NCI-H146 treated with DMSO at 0.1 percent for 48 hours (cell line): ENCODE results near the gene CENPN.
A peak's percentile ranks its signal among the peaks of the same experiment; 100 is the strongest.

Source experiments
- DNase-seq: peaks from one replicate; lab custom pipeline; 2025; ENCODE audit not compliant: unreplicated experiment; lab: John Stamatoyannopoulos, UW

CENPN gene

DNA sequence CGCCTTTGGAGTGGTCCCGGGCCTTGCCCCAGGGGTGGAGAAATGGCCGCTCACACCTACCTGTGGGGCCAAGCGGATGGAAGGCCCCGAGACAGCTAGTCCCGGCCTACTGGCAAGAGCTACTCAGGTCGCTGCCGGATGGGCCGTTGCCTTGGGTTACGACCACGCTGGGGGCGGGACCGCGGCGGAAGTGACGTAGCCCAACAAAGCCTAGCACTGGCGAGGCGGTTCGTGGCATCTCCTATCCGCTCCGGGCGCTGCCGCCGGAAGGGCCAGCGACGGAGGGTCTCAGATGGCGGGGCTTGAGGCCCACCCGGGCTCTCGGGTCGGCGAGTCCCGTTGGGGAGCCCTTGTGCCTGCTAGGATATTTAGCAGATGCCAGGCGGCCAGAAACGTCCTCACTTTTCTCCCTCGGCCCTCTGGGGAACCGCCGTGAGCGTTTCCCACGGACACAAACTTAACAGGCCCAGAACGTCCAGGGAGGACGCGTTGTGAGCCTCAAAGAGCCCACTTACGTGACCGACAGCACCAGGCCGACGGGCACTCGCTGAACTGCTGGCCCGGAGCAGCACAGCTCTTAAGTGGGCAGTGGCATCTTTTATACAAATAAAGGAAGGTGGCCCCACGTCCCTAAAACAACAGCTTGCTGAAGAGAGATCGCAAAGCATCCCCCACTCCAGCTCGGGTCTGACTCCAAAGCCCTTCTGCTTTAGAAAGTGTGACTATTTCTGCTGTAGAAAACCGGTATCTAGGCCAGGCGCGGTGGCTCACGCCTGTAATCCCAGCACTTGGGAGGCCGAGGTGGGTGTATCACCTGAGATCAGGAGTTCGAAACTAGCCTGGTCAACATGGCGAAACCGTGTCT lies 70.3 kb downstream of the CENPN start, which contains the start of gene C16orf46:
Gene C16orf46, minus strand, starts transcription at position 163 of the 865 bp plus-strand sequence. CDS start 13,283 bp downstream, outside the sequence.
- peak; percentile 60 for DNase-seq

DNA sequence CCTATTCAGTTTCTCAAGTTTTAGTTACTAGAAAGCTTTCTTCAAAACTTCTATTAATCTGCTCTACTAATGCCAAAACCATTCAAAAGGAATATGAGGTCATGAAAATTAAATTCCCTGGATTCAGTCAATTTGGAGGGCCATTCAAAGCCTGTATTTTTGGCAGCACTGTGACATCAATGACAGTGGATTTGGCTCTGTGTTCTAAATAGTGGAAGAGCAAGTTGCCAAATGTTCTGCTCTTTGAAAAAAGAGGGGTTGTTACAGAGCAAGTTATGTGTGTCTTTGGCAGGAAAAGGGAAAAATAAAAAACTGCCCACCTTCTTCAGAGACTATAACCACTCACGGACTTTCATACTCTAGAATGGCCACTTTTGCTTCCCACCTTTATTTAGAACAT lies 73.2 kb downstream of the CENPN start:
- DNase-seq = no peak

DNA sequence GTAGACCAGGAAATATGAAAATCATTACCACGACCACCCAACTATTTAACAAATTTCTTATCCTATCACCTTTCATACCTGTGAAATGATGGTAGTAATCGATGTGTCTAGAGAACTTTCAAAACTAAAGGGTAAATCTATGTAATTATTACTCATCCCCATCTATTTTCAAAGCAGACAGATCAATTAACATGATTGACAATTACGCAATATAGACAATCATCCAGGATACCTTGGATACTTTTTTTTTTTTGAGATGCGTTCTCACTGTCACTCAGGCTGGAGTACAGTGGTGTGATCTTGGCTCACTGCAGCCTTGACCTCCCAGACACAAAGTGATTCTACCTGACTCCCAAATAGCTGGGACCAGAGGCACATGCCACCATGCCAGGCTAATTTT lies 74.0 kb downstream of the CENPN start:
- no peak for DNase-seq
